ENCODE data around the gene GOLM1.
"Not testable (repeated sequence)": the region's sequence is repeated elsewhere in the genome, so short reads cannot be mapped to it uniquely, and the experiment has no call there.

Gene GOLM1

GRCh38 chr9:86098824-86099700 lies at the start of gene GOLM1:
Gene GOLM1 (minus strand): TSS chr9:86099558. CDS start chr9:86079320, 20,238 bp downstream.
- DNase-seq (ENCODE audit: low read depth), result peak; percentile 60
- no peak for TF ChIP-seq CTCF (conservative IDR thresholded peaks at IDR 0.05; ENCODE audit: low read depth, low read length)
- peak within 1 kb of the TSS; percentile 80 for H3K4me3 ChIP-seq (ENCODE audit: low read depth, low read length)

- DNase-seq (ENCODE audit: low read depth), result peak; percentile 5
These were observed 47.3 kb upstream of the GOLM1 start for GRCh38 chr9:86146671-86147070.

GRCh38 chr9:86145960-86146359 lies 46.6 kb upstream of the GOLM1 start:
- not testable (repeated sequence) for H3K4me3 ChIP-seq (ENCODE audit: low read depth, low read length); DNase-seq (ENCODE audit: low read depth)

More at GRCh38 chr9:86146671-86147070, 47.3 kb upstream of the GOLM1 start:
- not testable (repeated sequence) for H3K4me3 ChIP-seq (ENCODE audit: low read depth, low read length)

- no peak for DNase-seq (ENCODE audit: low read depth)
- H3K4me3 ChIP-seq (ENCODE audit: low read depth, low read length), result no peak overlapping the region
- no peak for TF ChIP-seq CTCF (conservative IDR thresholded peaks at IDR 0.05; ENCODE audit: low read depth, low read length)
These were observed 43.6 kb upstream of the GOLM1 start for GRCh38 chr9:86142973-86143372.

- H3K4me3 ChIP-seq (ENCODE audit: low read depth, low read length), result no peak overlapping the region
- TF ChIP-seq CTCF (conservative IDR thresholded peaks at IDR 0.05; ENCODE audit: low read depth, low read length), result no peak
- DNase-seq (ENCODE audit: low read depth), result no peak
These were observed 42.5 kb upstream of the GOLM1 start for GRCh38 chr9:86141843-86142242.

GRCh38 chr9:86135371-86135770 lies 36.0 kb upstream of the GOLM1 start:
- H3K4me3 ChIP-seq (ENCODE audit: low read depth, low read length), result no peak overlapping the region
- no peak for TF ChIP-seq CTCF (conservative IDR thresholded peaks at IDR 0.05; ENCODE audit: low read depth, low read length)
- no peak for DNase-seq (ENCODE audit: low read depth)

GRCh38 chr9:86134361-86134760 lies 35.0 kb upstream of the GOLM1 start:
- no peak for DNase-seq (ENCODE audit: low read depth)
- TF ChIP-seq CTCF (conservative IDR thresholded peaks at IDR 0.05; ENCODE audit: low read depth, low read length), result no peak
- H3K4me3 ChIP-seq (ENCODE audit: low read depth, low read length), result no peak overlapping the region

GRCh38 chr9:86128235-86128822 lies 29.0 kb upstream of the GOLM1 start:
- H3K4me3 ChIP-seq (ENCODE audit: low read depth, low read length), result no peak overlapping the region
- no peak for DNase-seq (ENCODE audit: low read depth)
- no peak for TF ChIP-seq CTCF (conservative IDR thresholded peaks at IDR 0.05; ENCODE audit: low read depth, low read length)
